ENCODE results near the gene BGN. TPM values are rescaled to one million over a fixed set of nuclear protein-coding genes. Genes with fewer than 3 reads are reported as not detected.

The BGN gene
- total and polyA plus RNA-seq, 2 experiments from 2014 or later, result 0.87 to 1.8 TPM

- Mint-ChIP-seq H3K36me3 (ENCODE audit: low read depth) (peaks cover 5% of the 10 kb centered on the region; the same call in 2 of the 3 replicates), H3K27ac (no peak overlapping the region), H3K4me3 (no peak overlapping the region), H3K4me1 (no peaks in the 10 kb centered on the region), H3K9me3 (no peaks in the 10 kb centered on the region), H3K27me3 (ENCODE audit: insufficient read depth, low read depth, poor library complexity) (peaks cover 4% of the 10 kb centered on the region)
- Histone ChIP-seq H3K9me2 (ENCODE audit: insufficient read depth) (no peaks in the 10 kb centered on the region), H3K36me3 (ENCODE audit: insufficient read depth) (no peaks in the 10 kb centered on the region), H3K27me3 (ENCODE audit: insufficient read depth) (no peaks in the 10 kb centered on the region), H4K20me1 (replicated peaks; ENCODE audit: insufficient read depth) (no peaks in the 10 kb centered on the region), H2AFZ (no peak overlapping the region), H3K4me2 (no peak overlapping the region), H3K4me1 (ENCODE audit: insufficient read depth) (no peaks in the 10 kb centered on the region), H3K79me2 (replicated peaks; ENCODE audit: insufficient read depth) (no peaks in the 10 kb centered on the region), H3K4me3 (no peak overlapping the region), H3K27ac (ENCODE audit: low read depth) (no peak overlapping the region), H3F3A (replicated peaks; ENCODE audit: low read depth) (no peaks in the 10 kb centered on the region)
- DNase-seq (ENCODE audit: low spot score) (no peak), ATAC-seq (no peak)
- TF ChIP-seq CREB1 (CRISPR knock-in tag; IDR thresholded peaks at IDR 0.05; ENCODE audit: low read depth), result no peak
- TF ChIP-seq EZH2phosphoT487 (IDR thresholded peaks at IDR 0.05; ENCODE audit: unreplicated experiment), result no peak
- TF ChIP-seq POLR2AphosphoS5 (IDR thresholded peaks at IDR 0.05; ENCODE audit: low read depth), result no peak
- no peak for TF ChIP-seq EZH2 (IDR thresholded peaks at IDR 0.05; ENCODE audit: low read depth, unreplicated experiment)
- no peak for TF ChIP-seq STAT1 (IDR thresholded peaks at IDR 0.05; ENCODE audit: unreplicated experiment)
- no peak for TF ChIP-seq NANOG (IDR thresholded peaks at IDR 0.05; ENCODE audit: borderline replicate concordance)
- TF ChIP-seq ZNF114 (CRISPR knock-in tag; IDR thresholded peaks at IDR 0.05), result no peak
- no peak for TF ChIP-seq REST (IDR thresholded peaks at IDR 0.05; ENCODE audit: unreplicated experiment)
- TF ChIP-seq ZNF331 (CRISPR knock-in tag; IDR thresholded peaks at IDR 0.05; ENCODE audit: low read depth), result no peak
- no peak for TF ChIP-seq ZNF462 (CRISPR knock-in tag; IDR thresholded peaks at IDR 0.05)
- no peak for TF ChIP-seq ETS1 (IDR thresholded peaks at IDR 0.05)
- no peak for TF ChIP-seq CTCF (conservative IDR thresholded peaks at IDR 0.05; ENCODE audit: low read depth in 2 of 2)
- no peak for TF ChIP-seq JUNB (IDR thresholded peaks at IDR 0.05; ENCODE audit: unreplicated experiment)
Observed at GRCh38 chrX:153455571-153455970, 39.2 kb upstream of the BGN start.

Data from GM23338 (cell line).